HG03175 (cell line): ENCODE results near the gene TBL1XR1.
"Not testable (repeated sequence)": the region's sequence is repeated elsewhere in the genome, so short reads cannot be mapped to it uniquely, and the experiment has no call there.

Experiments used
- ATAC-seq: cut with Tn5 transposase; IDR thresholded peaks from one replicate; pipeline ENCODE4 v1.9.1; 2021; ENCODE audit warnings: mild to moderate bottlenecking, moderate library complexity; ENCODE audit not compliant: unreplicated experiment

Gene TBL1XR1

GRCh38 chr3:177209509-177209908 is 12.2 kb upstream of the TBL1XR1 start:
- no peak for ATAC-seq

GRCh38 chr3:177208781-177209180 is 11.5 kb upstream of the TBL1XR1 start:
- no peak for ATAC-seq

GRCh38 chr3:177208223-177208622 is 10.9 kb upstream of the TBL1XR1 start:
- no peak for ATAC-seq

DNA sequence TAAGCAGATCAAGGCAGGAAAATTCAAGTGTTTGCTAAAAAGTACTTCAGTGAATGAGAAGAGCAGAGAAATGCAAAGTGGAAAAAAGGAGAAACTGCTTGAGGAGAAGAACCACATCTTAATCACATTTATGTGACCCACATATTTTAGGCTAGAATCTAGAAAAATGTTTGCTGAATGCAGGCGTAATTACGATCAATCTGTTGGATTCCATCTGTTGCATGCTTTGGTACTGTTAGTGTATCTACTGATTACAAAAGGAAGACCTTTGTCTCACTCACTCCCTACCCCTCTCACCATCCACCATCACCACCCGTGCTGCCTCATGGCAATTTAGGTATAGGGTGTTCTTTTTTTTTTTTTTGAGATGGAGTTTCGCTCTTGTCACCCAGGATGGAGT is 9.7 kb upstream of the TBL1XR1 start:
- ATAC-seq, result no peak

- no peak for ATAC-seq
Measured at GRCh38 chr3:177203689-177204395, 6.6 kb upstream of the TBL1XR1 start.

- ATAC-seq, result not testable (repeated sequence)
Measured at GRCh38 chr3:177203016-177203415, 5.7 kb upstream of the TBL1XR1 start.

DNA sequence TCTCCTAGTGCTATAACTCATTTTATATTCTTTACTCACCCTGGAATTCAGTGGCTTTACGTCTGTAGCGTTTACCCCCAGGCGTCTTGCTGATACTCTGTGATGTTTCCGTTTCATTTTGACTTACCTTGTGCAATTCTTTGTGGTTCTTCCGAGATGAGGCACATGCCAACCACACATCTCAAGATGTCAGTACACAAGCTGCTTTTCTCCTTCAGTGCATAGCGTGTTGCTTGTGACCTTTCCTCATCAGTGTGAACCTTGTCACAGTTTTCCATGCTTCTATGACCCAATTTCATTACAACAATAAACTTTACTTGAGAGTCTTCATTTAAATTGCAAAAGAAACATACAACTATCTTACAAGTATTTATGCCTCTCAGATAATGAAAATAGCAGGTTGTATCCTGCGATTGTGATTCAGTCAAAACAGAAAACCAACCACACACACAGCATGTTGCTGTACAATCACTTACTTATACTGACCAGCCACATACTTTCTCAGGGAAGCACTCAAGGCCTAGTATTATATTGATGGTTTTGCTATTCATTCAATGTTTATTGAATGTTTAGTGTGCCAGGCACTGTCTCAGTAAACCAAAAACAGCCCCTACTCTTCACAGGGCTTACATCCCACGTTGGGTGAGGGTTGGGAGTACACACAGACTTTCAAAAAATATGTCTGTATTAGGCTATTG is 4.6 kb upstream of the TBL1XR1 start:
- ATAC-seq, result peak; percentile 75

DNA sequence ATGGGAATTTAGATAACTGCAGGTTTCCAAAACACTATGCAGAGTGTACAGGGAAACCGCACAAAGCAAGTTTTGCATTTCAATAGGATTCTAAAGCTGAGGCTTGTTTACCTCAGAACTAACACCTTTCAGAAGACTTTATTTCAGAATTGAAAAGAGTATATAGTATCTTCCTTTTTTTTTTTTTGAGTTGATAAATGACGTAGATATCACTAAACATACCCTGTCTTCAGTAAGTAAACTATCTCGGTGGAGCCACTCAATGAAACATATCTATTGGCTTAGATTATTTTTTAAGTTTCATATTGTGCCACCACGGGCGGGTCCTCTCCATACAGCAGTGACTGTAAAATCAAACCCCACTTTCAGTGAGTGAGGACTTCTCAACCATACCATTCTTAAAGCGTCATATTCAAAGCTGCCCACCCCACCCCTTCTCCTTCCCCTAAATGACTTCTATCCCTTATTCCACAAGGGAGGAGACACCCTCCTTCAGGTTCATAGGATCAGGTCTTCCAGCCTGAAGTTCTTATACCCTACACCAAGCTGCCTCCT is 2.0 kb upstream of the TBL1XR1 start:
- no peak for ATAC-seq

GRCh38 chr3:177197727-177198460 is 612 bp upstream of the TBL1XR1 start:
- ATAC-seq, result peak; percentile 33

DNA sequence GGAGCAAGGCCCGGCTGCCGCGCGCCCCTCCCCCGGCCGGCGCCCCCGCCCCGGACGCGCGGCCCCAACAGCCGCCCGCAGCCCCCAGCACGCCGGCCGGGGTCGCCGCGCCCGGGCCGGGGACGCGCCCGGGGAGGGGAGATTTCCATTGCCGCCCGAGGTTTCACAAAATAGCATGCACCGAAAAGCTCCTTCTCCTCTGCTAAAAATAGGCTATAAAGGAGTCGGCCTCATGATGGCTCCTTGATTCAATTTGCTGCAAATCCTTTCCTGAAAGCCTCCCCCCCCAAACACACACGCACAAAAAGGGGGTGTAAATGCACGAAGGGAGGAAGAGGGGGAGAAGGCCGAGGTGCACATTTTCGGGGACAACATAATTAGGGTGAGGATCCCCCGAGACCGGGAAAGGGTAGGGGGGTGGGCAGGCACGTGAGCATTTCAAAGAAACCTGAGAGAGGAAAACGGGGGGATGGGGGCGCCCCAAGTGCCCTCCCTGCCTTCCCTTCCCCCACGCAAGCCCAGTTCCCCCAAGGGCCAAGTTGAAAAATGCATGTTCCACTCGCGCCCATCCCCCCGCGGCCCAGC is 734 bp downstream of the TBL1XR1 start:
- ATAC-seq, result no peak

- ATAC-seq, result no peak
Measured at GRCh38 chr3:177196008-177196455, 1.2 kb downstream of the TBL1XR1 start.

GRCh38 chr3:177195242-177195991 is 1.9 kb downstream of the TBL1XR1 start:
- no peak for ATAC-seq

- no peak for ATAC-seq
Measured at GRCh38 chr3:177194299-177194698, 3.0 kb downstream of the TBL1XR1 start.

DNA sequence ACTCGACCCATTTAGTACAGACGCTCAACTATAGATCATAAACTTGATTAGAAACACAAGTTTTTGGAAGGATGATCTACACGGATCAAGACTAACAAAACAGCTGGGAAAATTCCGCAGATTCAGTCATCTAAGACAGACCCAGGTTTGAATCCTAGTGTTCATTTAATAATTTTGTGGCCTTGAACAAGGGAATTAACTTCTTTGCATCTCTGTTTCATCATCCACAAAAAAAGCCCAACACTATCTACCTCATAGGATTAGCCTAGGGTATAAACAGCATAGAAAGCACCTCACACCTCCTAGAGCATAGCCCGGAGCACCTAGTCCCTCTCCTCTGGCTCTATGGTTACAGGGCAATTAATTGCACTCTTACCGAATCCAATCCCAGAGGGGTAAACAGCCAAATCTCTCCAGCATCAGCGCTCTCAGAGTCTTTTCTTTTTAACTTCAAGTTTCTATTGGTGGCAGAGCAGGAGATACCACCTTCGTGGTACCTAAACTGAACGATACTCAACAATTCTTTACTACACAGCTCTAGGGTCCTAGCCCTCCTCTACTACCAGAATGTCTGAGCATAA is 3.5 kb downstream of the TBL1XR1 start:
- ATAC-seq, result no peak

- ATAC-seq, result not testable (repeated sequence)
Measured at GRCh38 chr3:177193275-177193674, 4.0 kb downstream of the TBL1XR1 start.

DNA sequence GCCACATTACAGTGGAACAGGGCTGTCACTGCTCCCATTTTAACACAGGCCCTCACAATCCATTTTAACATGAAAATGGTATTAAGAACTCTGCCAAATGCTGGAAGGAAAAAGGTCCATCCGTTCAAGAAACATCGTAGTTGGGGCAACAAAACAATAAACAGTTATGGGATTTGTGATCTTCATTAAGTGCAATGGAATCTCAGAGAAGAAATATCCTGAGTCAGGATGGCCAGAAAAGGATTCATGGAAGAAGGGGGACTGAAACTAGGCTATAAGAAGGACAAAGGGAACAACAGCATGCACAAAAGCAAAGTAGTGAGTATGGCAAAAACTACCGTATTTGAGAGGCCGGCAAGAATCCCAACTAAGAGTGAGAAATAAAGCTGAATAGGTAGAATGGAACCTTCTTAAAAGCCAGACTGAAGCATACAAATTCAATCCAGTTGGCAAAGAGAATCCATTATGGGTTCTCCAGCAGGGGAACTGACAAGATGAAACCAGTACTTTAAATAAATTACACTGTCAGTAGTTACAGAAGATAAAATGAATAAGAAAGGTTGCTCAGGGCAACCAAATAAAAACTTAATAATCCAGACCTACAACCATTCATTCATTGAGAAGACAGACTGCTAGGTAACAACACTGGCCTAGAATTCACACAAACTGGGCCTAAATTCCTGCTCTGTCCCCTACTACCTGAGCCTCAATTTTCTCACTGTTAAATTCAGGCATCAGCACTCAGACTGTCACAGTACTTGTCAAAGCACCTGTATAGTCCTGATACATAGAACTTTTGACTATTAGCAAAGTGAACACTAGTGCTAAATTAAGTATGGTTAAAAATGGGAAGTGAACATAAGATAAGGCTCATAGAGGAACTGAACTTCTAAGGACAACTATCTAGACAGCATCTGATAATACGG is 6.3 kb downstream of the TBL1XR1 start:
- no peak for ATAC-seq

DNA sequence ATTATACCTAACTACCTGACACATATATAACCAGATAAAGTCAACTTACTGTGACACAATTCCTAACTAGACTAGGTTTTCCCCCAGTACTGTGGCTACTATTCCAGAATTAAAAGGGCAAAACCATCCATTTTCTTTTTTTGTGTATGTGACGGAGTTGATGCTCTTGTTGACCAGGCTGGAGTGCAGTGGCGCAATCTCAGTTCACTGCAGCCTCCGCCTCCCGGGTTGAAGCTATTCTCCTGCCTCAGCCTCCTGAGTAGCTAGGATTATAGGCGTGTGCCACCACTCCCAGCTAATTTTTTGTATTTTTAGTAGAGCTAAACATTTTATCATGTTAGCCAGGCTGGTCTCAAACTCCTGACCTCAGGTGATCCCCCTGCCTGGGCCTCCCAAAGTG is 7.1 kb downstream of the TBL1XR1 start:
- not testable (repeated sequence) for ATAC-seq

DNA sequence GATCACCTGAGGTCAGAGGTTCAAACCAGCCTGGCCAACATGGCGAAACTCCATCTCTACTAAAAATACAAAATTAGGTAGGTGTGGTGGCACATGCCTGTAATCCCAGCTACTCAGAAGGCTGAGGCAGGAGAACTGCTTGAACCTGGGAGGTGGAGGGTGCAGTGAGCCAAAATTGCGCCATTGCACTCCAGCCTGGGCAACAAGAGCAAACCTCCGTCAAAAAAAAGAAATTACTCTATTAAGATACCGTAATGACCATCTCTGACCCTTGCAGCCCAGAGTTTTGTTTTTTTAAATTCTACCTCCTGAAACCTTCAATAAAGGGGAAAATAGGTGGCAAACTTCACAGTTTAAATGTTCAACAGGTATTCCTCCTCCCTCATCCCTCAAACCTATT is 9.0 kb downstream of the TBL1XR1 start:
- ATAC-seq, result not testable (repeated sequence)

GRCh38 chr3:177186306-177186705 is 11.0 kb downstream of the TBL1XR1 start:
- no peak for ATAC-seq
